SH-SY5Y (cell line): ENCODE measurements around the gene PLCG2.

Experiments used
- GATA2 ChIP-seq: IDR thresholded peaks from 2 replicates; pipeline ENCODE4 v1.6.1; 2011; ENCODE audit warnings: mild to moderate bottlenecking, low read depth, low read length
- GATA3 ChIP-seq: IDR thresholded peaks from 2 replicates; pipeline ENCODE4 v1.6.1; 2011; ENCODE audit warnings: low read depth, mild to moderate bottlenecking, low read length, moderate library complexity

The PLCG2 gene

DNA sequence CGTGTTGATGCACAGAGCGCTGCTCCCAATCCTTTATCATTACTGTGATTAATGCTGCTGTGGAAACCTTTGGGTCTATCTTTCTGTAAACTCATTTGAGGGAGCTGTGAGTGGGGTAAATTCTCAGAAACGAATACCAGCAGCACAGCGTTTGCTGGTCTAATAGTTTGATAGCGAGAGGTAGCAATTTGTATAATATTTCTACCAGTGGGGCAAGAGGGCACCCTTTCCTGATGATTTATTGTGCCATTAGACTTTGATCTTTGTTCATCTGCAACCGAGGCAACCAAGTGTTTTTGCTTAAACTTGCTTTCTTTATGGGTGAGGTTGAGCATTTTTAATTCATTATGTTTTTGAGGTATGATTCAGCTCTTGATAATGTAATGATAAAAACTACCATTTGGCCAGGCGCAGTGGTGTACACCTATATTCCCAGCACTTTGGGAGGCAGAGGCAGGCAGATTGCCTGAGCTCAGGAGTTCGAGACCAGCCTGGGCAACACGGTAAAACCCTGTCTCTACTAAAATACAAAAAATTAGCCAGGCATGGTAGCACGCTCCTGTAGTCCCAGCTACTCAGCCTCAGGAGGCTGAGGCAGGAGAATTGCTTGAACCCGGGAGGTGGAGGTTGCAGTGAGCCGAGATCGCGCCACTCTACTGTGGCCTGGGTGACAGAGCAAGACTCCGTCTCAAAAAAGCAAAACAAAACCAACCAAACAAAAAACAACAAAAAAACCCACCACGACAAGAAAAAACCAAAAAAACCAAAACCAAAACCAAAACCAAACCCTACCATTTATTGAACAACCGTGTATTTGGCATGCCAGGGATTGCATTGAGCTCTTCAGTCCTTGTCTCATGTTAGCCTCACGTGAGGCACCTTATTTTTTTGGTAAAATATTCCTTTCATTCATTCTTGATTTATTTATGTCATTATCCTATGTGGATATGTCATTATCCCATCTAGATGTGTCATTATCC lies 81.5 kb downstream of the PLCG2 start:
- no peak for TF ChIP-seq GATA3
- TF ChIP-seq GATA2, result no peak

DNA sequence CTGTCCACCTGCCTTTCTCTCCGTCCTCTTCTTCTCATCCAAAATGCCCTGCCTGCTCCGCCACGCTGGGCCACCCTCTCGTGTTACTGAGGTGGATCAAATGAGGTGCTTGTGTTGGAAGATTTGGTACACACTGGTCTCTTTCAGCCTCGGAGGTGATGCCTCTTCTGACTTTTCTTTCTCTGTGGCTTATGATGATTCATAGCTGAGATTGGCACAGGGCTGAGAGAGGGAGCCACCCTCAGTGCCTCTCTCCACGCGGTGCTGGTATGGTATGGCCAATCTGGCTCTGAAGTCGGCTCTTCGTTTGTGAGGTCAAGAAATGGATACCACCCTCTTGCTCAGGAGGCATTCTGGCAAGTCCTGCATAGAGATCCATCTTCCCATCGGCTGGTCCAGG lies 82.4 kb downstream of the PLCG2 start:
- TF ChIP-seq GATA3 (no peak), GATA2 (no peak)

DNA sequence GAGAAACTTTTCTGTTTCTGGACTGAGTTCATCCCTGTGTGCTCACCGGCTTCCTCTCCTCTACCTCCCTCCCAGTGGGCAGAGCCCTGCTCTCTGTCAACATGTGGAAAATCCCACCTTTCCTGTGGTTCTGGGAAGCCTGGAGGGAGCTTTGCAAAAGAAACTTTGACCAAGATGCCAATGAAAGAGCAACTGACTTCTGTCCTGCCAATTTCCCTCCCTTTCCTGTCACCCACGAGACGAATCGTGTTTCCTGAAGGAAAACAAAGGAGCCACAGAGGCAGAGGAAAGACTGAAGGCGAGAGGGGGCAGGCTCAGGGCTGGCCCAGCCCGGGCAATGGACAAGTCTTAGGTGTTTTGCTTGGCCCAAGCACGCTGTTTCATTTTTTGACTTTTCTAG lies 82.8 kb downstream of the PLCG2 start:
- no peak for TF ChIP-seq GATA3
- TF ChIP-seq GATA2, result no peak

DNA sequence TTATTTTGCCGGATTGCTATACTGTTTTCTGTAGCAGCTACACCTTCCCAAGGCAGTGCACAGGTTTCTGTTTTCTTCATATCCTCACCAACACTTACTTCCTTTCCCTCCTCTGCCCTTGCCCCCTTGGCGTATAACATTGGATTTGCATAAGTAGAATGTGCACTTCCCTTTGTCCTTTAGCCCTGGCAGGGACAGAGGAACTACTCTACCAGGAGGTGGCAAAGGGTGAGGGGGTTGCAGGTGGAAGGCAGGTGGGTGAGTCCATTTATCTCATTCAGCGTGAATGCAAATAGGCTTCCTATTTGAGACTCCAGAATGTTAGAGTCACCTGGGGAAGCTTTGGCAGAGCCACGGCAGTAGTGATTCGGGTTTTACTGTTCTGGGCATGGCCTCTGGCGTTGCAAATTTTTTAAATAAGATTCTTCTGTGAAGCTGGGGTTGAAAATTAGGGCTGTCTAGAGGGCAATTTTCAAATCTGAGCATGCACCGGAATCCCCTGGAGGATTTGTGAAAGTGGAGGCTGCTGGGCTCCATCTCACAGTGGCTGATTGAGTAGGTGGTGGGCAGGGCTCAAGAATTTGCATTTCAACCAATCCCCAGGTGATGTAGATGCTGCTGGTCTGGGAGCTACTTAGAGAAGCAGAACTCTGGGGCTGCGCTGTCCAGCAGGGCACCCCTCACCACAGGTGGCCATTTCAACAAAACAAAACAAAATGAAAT lies 84.7 kb downstream of the PLCG2 start:
- TF ChIP-seq GATA3 (no peak), GATA2 (no peak)

DNA sequence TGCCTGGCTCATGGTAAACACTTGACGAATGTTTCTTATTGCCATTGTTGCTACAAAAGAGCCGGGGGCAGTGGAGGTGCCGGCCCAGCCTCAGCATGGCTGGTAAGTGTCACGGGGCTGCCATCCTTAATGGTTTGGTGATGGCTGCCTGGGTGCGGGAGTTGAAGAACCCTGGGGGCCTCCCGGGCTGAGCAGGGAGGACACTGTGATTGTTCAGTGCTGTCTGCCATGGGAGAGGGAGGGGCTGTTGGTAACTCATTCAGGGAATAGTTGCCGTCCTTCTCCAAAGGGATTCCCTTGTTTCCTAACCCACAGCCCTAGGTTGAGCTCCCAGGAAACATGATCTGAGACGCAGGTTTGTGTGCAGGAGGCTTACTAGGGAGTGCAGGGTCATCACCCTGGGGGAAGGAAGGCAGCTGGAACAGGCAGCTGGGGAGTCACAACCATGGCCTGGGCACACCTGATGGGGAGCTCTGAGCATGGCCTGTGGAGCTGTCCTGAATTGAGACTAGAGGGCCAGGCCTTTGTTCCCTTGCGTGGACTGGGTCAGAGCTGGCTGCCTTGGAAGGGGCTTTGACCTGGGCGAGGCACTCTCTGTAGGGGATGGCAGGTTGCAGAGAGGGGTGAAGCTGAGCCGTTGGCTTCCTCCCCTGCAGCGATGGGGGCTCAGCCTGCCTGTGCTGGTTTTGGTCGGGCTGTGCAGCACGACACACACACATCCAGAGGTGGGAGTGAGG lies 85.7 kb downstream of the PLCG2 start:
- TF ChIP-seq GATA3 (no peak), GATA2 (no peak)

DNA sequence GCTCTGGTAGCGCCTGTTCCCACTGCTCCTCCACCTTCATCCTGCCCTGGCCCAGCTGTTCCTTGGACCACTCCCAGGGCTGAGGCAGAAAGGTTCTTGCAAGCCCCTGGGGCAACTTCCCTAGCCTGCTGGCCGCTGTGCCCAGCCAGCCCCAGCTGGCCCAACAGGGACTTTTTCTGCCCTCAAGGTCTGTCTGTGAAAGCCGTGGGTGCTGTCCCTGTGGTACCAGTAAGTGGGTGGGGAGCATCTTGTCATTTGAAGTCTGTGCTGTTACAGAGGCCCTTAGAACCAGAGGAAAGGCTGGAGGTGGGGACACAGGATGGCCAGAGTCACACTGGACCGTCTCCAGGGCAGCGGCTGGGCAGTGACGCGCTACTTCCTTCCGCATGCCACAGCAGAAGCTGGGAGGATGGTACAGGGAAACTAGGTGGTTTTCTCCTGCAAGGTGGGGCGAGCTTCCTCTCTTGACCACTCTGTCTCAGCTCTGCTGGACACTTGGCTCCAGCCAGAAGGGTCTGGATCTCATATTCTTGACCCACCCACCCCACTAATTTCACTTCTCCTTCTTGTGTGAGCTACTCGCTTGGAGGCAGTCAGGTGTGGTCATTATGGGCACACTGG lies 87.8 kb downstream of the PLCG2 start:
- TF ChIP-seq GATA2, result no peak
- no peak for TF ChIP-seq GATA3

DNA sequence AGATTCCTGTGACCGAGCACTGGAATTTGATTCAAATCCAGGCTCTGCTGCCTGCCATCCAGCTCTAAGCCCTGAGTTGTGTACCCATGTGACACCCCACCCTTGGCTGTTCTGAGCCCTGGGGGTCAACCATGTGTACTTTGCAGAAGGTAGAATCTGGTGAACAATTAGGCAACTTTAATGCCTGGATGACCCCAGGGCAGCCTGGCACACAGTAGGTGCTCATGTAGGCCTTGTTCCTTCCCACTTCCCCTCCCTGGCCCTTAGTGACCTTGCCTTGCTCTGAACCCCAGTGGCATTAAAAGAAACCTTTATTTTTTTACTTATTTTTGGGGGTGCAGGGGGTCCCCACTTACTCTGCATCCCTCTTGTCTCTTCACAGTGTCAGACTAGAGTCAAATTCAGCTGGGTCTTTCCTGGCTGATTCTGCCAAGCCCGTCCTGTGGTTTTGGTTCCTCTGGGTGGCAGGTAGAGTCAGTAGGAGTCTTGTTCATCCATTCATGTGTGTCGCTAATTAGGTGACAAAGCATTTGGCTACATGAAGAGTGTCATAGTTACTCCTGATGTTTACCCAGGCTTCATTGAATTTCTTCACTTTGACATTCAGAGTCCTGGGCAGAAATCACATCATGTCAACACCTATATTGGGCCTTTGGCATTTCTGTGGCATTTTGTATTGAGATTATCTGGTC lies 89.1 kb downstream of the PLCG2 start:
- no peak for TF ChIP-seq GATA2
- TF ChIP-seq GATA3, result no peak

DNA sequence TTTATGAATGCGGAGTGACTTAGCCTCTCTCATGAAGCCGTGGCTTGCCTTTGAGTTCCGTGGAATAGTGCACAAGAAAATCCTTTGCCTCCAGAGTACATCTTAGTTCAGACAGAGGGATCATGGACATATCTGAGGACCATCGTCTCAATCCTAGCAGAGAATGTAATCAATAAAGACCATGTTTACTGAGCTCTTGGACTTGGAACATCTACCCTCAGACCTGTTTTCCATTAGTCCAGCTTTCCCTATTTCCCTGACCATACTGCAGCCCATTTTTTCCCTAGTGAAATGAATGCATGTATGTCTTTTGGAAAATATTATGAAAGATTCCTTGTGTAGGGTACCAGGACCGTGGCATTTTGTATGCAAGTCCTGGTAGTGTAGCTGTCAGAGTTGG lies 90.2 kb downstream of the PLCG2 start:
- TF ChIP-seq GATA3 (no peak), GATA2 (no peak)

DNA sequence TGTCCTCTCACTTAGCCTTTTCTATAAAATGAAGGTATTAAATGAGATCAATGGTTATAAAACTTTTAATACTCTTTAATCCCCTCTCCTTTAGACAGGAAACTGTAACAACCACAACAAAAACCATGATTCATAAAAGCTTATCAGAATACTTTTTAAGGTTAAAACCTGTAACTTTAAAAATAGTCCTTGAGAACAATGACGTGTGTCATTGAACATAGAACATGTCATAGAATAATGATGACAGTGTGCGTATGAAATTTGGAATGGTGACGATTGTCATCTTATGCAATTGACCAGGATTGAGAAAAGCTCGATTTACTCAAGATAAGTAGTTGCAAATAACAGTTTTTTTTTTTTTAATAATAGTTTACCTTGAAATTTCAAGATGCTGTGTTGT lies 94.1 kb downstream of the PLCG2 start:
- TF ChIP-seq GATA2 (no peak), GATA3 (no peak)

DNA sequence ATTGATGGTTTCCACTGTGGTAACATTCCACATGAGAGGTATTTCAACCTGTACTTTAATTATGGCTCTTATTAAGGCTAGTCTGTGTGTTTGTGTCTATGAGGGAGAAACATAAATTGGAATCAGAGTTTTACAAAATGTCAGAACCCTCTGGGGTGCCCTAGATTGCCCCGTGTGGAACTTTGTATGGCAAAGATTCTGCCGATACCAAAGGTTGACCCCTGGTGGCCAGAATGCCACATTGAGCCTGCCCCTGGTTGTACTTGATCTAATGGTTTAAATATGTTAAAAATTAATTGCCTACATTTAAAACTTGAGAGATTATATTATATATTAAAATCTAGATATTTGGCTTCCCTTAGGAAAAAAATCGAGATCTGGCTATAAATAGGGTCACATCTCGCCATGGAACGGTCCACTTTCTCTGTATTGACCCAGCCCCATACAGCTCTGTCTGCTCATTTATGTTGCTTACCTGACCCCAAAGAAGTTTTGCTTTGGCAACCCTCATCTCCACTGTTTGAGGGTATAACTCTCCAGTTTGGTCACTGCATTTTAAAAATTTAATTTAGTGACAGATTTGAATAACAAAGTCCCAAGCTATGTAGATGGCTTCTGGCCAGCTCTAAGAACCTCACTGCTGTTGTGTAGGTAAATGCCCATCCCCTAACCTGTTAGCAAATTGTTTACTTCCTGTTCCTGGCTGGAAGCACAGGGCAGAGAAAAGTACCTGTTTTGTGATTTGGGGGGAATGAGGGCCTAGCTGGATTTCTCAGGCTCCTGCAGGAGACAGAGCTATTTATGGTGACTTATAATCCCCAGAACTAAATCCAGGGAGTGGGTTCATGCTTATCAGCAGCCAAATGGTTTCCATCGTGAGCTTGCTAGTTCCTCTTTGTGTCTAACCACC lies 95.0 kb downstream of the PLCG2 start:
- TF ChIP-seq GATA3, result 0 out of 2 replicates have a peak, but pooled peaks have one; percentile 33
- peak; percentile 57 for TF ChIP-seq GATA2

DNA sequence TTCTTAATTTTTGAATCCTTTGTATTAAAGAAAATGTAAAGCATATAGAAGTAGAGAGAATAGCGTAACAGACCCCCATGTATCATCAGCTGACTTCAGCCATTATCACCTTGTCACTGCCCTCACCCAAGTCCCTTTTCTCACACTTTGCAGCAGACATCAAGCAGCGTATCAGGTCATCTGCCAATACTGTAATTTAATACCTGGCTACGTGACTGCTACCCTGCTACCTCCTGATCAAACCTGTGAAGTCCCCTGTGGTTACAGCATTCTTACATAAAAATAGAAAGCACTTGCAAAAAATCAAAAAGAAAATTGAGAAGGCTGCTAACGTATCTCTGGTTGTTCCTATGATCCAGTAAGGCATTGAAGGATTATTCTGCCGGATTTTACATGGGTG lies 96.4 kb downstream of the PLCG2 start:
- TF ChIP-seq GATA2 (no peak), GATA3 (no peak)

DNA sequence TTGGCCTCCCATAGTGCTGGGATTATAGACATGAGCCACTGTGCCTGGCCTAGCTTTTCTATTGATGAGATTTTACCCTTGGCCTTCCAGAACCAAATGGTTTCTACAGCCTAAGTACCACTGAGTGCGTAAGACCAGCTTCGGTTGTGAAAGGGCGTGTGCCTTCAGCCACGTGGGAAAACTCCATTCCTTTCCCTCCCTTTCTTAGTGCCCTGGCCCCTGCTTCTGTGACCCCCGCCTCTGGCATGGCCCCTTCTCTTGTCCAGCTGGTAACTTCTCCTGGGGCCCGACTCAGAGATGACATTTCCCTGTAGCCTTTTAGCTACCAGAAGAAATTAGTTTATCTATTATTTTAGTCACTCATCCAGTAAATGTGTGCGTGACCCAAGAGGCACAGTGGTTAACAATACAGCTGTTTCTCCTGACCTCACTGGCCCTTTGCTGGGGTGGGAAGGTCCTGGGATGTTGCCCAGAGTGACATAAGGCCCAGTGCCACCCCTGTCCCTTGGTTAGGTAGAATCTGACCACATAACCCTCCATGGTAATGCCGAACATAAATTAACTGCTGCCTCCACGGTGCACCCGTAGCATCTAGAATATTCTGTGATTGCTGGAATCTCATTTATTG lies 97.3 kb downstream of the PLCG2 start:
- TF ChIP-seq GATA2, result no peak
- TF ChIP-seq GATA3, result no peak
